GM12875 (cell line): ENCODE results near the gene SGIP1.

Source experiments
- H3K4me3 ChIP-seq: one replicate; pipeline ENCODE4 v1.5.1; 2011; ENCODE audit warnings: low read depth, low read length, control low read depth
- CTCF ChIP-seq: IDR thresholded peaks from 2 replicates; pipeline ENCODE4 v1.5.1; 2011; ENCODE audit warnings: low read depth, mild to moderate bottlenecking, control low read depth, inconsistent platforms, low read length, moderate library complexity, borderline replicate concordance; ENCODE audit not compliant: insufficient read depth

Gene SGIP1

GRCh38 chr1:66563094-66563800 lies 29.3 kb downstream of the SGIP1 start:
- TF ChIP-seq CTCF, result no peak
- no peak overlapping the region for H3K4me3 ChIP-seq

GRCh38 chr1:66563941-66564630 lies 30.1 kb downstream of the SGIP1 start:
- no peak overlapping the region for H3K4me3 ChIP-seq
- TF ChIP-seq CTCF, result no peak

- TF ChIP-seq CTCF, result no peak
These were observed 36.2 kb downstream of the SGIP1 start for GRCh38 chr1:66570196-66570595.

GRCh38 chr1:66571789-66572188 lies 37.8 kb downstream of the SGIP1 start:
- H3K4me3 ChIP-seq, result no peak overlapping the region
- no peak for TF ChIP-seq CTCF

More at GRCh38 chr1:66570196-66570595, 36.2 kb downstream of the SGIP1 start:
- no peak overlapping the region for H3K4me3 ChIP-seq

GRCh38 chr1:66575739-66576138 lies 41.8 kb downstream of the SGIP1 start:
- H3K4me3 ChIP-seq, result no peak overlapping the region
- TF ChIP-seq CTCF, result no peak

- H3K4me3 ChIP-seq, result no peak overlapping the region
- no peak for TF ChIP-seq CTCF
These were observed 42.7 kb downstream of the SGIP1 start for GRCh38 chr1:66576645-66577044.

GRCh38 chr1:66578841-66579240 lies 44.9 kb downstream of the SGIP1 start:
- H3K4me3 ChIP-seq, result no peak overlapping the region

More at GRCh38 chr1:66578841-66579240, 44.9 kb downstream of the SGIP1 start:
- TF ChIP-seq CTCF, result no peak
